Measurements from ENCODE around the gene OSBPL6.

DNA sequence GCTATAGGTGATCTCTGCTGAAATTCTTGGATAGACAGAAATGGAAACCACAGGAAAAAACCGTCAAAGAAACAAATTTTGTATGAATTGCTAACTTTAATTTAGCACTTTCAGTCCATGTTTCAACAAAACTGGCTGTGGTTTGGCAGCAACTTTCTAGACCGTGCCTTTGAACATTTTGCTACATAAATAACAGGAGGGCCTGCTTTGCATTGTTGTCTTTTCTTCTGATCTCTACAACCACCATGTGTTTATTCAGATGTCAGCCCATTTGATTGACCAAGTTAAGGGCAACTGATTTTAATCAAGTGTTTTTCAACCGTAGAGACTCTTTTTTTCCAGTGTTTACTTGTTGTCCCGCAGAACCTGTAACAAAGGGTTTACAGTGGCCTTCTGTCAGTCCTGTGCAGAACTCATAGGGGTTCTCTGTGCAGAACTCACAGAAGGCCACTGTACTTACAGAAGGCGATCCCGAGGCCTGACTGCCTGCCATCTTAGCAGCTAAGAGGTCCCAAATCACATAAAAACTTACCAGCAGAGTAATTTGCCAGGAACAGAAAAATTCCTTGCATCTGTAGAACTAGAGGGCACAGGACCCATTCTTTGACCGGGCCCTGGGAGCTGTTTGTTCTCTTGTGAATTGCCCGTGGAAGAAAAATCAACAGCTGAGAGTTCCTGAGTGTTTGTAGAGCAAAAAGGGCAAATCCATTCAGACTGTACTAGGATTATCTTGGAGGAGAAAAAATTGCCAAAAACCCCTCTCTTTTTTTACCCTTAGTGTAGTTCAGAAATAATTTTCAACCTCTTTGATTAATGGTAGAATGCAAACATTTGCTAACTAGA, 136.1 kb downstream of the OSBPL6 start:
- no peak for TF ChIP-seq GATA2 (IDR thresholded peaks at IDR 0.05; ENCODE audit: low read depth, low read length)
- TF ChIP-seq GATA3 (IDR thresholded peaks at IDR 0.05; ENCODE audit: low read depth, low read length), result no peak

All from SH-SY5Y (cell line).